Astrocyte (in vitro differentiated cells and primary cell): Measurements from ENCODE around the gene USP14. TPM values are rescaled to one million over a fixed set of nuclear protein-coding genes. Genes with fewer than 3 reads are reported as not detected.

ENCODE experiments used
- DNase-seq: peaks from one replicate; pipeline ENCODE4 v3.0.0-alpha.2; 2010; ENCODE audit warnings: low read depth
- FAIRE-seq: peaks from 2 replicates; lab custom pipeline; 2011; peaks lifted over from hg19 to GRCh38; lab: Jason Lieb, UNC
- H2AFZ ChIP-seq: 2 replicates; pipeline ENCODE4 v1.6.0; 2012; ENCODE audit warnings: low read depth, low read length, inconsistent platforms
- H3K27ac ChIP-seq: 2 replicates; pipeline ENCODE4 v1.5.1; 2011; ENCODE audit warnings: low read depth, low read length, inconsistent platforms
- H3K27me3 ChIP-seq: 2 replicates; pipeline ENCODE4 v1.6.0; 2011; ENCODE audit warnings: low read length, inconsistent platforms; ENCODE audit not compliant: insufficient read depth
- H3K36me3 ChIP-seq: 2 replicates; pipeline ENCODE4 v1.5.1; 2011; ENCODE audit warnings: low read length, inconsistent platforms; ENCODE audit not compliant: insufficient read depth
- H3K4me1 ChIP-seq: 2 replicates; pipeline ENCODE4 v1.5.1; 2011; ENCODE audit warnings: low read length, inconsistent platforms; ENCODE audit not compliant: insufficient read depth
- H3K4me2 ChIP-seq: 2 replicates; pipeline ENCODE4 v1.6.0; 2012; ENCODE audit warnings: low read length, inconsistent platforms
- H3K4me3 ChIP-seq: 2 replicates; pipeline ENCODE4 v1.5.1; 2011; ENCODE audit warnings: low read depth, mild to moderate bottlenecking, low read length, inconsistent platforms; ENCODE audit not compliant: insufficient read depth
- H3K79me2 ChIP-seq: 2 replicates; pipeline ENCODE4 v1.6.0; 2012; ENCODE audit warnings: mild to moderate bottlenecking, low read length, inconsistent platforms; ENCODE audit not compliant: insufficient read depth
- H3K9ac ChIP-seq: 2 replicates; pipeline ENCODE4 v1.6.0; 2012; ENCODE audit warnings: mild to moderate bottlenecking, low read length, inconsistent platforms
- H3K9me3 ChIP-seq: 2 replicates; pipeline ENCODE4 v1.5.1; 2012; ENCODE audit warnings: low read depth, mild to moderate bottlenecking, low read length, inconsistent platforms; ENCODE audit not compliant: insufficient read depth
- H4K20me1 ChIP-seq: 2 replicates; pipeline ENCODE4 v1.6.0; 2012; ENCODE audit warnings: low read length, inconsistent platforms; ENCODE audit not compliant: insufficient read depth
- H3K27ac Mint-ChIP-seq: one replicate; pipeline ENCODE4 v1.8.0; 2021; ENCODE audit warnings: mild to moderate bottlenecking, mixed read lengths; ENCODE audit not compliant: unreplicated experiment
- H3K27me3 Mint-ChIP-seq: one replicate; pipeline ENCODE4 v1.8.0; 2021; ENCODE audit warnings: low read depth, mixed read lengths; ENCODE audit not compliant: unreplicated experiment
- H3K36me3 Mint-ChIP-seq: one replicate; pipeline ENCODE4 v1.8.0; 2021; ENCODE audit warnings: low read depth, mixed read lengths; ENCODE audit not compliant: unreplicated experiment
- H3K4me1 Mint-ChIP-seq: one replicate; pipeline ENCODE4 v1.8.0; 2021; ENCODE audit warnings: low read depth, mixed read lengths; ENCODE audit not compliant: unreplicated experiment
- H3K4me3 Mint-ChIP-seq: one replicate; pipeline ENCODE4 v1.8.0; 2021; ENCODE audit warnings: mild to moderate bottlenecking, moderate library complexity, mixed read lengths; ENCODE audit not compliant: unreplicated experiment
- H3K9me3 Mint-ChIP-seq: one replicate; pipeline ENCODE4 v1.8.0; 2021; ENCODE audit warnings: mild to moderate bottlenecking, mixed read lengths; ENCODE audit not compliant: unreplicated experiment
- EZH2 ChIP-seq: IDR thresholded peaks from 2 replicates; pipeline ENCODE4 v1.6.1; 2012; ENCODE audit warnings: mild to moderate bottlenecking, low read length, inconsistent platforms; ENCODE audit not compliant: insufficient read depth
- total RNA-seq: library from RNA; stranded (reverse); gene quantifications from 2 replicates; pipeline ENCODE4 v1.2.1, GENCODE V29; 2021
- TF ChIP-seq, protein P1 (sequence below): IDR thresholded peaks from 2 replicates; pipeline ENCODE4 v1.5.1; 2011; ENCODE audit warnings: low read depth, mild to moderate bottlenecking, inconsistent platforms, low read length, moderate library complexity; ENCODE audit not compliant: insufficient read depth

USP14 gene
- total RNA-seq, 1 donor from 2014 or later, result 102 TPM

DNA sequence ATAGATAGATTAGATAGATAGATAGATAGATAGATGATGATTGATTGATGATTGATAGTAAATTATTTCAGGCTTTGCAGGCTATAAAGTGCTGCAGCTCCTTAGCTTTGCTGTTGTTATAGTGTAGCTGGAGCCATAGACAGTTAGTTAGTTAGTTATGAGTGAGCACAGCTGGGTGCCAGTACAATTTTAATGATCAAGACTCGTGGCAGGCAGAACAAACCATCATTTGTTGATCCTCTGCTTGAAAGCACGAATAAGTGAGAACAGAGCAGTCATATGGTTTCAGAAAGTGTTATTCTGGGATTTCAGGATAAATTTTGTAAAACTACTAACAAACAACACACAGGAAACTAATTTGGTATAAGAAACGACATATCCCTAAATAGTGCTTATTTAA, 55.6 kb downstream of the USP14 start:
- Histone ChIP-seq H4K20me1 (no peaks in the 10 kb centered on the region), H3K27ac (no peak overlapping the region), H3K36me3 (peaks cover 60% of the 10 kb centered on the region), H3K9me3 (no peaks in the 10 kb centered on the region), H3K9ac (no peak overlapping the region), H3K4me1 (no peaks in the 10 kb centered on the region), H2AFZ (no peak overlapping the region), H3K4me3 (no peak overlapping the region), H3K4me2 (no peak overlapping the region), H3K79me2 (peaks cover 3% of the 10 kb centered on the region), H3K27me3 (no peaks in the 10 kb centered on the region)
- H3K9me3 Mint-ChIP-seq, result no peaks in the 10 kb centered on the region
- TF ChIP-seq, protein P1, sequence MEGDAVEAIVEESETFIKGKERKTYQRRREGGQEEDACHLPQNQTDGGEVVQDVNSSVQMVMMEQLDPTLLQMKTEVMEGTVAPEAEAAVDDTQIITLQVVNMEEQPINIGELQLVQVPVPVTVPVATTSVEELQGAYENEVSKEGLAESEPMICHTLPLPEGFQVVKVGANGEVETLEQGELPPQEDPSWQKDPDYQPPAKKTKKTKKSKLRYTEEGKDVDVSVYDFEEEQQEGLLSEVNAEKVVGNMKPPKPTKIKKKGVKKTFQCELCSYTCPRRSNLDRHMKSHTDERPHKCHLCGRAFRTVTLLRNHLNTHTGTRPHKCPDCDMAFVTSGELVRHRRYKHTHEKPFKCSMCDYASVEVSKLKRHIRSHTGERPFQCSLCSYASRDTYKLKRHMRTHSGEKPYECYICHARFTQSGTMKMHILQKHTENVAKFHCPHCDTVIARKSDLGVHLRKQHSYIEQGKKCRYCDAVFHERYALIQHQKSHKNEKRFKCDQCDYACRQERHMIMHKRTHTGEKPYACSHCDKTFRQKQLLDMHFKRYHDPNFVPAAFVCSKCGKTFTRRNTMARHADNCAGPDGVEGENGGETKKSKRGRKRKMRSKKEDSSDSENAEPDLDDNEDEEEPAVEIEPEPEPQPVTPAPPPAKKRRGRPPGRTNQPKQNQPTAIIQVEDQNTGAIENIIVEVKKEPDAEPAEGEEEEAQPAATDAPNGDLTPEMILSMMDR, result no peak
- no peak for TF ChIP-seq EZH2
- no peaks in the 10 kb centered on the region for H3K27me3 Mint-ChIP-seq
- no peak overlapping the region for H3K4me3 Mint-ChIP-seq
- no peak for DNase-seq
- no peak overlapping the region for H3K27ac Mint-ChIP-seq
- H3K4me1 Mint-ChIP-seq, result peaks cover 18% of the 10 kb centered on the region
- peaks cover 4% of the 10 kb centered on the region for H3K36me3 Mint-ChIP-seq
- no peak for FAIRE-seq

DNA sequence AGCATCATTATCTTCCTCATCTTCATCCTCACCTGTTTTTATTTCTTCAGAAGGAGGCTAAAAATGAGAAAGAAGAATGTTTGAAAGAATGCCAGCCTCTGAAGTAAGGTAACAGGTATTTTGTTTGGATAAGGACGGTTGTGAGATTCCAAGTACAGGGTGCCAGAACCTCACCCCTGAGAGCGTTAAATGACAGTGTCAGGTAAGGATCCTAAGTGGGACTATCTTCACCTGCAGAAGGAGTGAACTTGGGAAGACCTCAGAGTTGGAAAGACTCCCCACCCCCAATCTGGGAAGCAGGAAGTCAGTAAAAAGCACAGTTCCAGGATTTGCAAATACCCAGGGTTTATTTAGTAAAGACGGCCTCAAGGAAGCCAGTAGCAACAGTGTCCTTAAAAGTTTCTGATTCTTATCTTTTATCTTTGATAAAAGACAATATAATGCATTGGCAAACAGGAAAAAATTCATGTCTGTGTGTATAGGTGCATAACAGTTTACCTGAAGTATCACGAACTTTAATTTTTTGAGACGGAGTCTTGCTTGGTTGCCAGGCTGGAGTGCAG, 57.2 kb downstream of the USP14 start:
- H4K20me1 ChIP-seq, result no peaks in the 10 kb centered on the region
- H3K27me3 ChIP-seq, result no peaks in the 10 kb centered on the region
- H3K4me1 Mint-ChIP-seq, result peaks cover 13% of the 10 kb centered on the region
- H3K9ac ChIP-seq, result no peak overlapping the region
- H3K4me3 ChIP-seq, result no peak overlapping the region
- peak overlapping the region; percentile 64 for H3K27ac Mint-ChIP-seq
- H2AFZ ChIP-seq, result no peak overlapping the region
- no peaks in the 10 kb centered on the region for H3K27me3 Mint-ChIP-seq
- DNase-seq, result no peak
- H3K79me2 ChIP-seq, result peaks cover 3% of the 10 kb centered on the region
- FAIRE-seq, result no peak
- H3K4me2 ChIP-seq, result no peak overlapping the region
- TF ChIP-seq, protein P1, result no peak
- TF ChIP-seq EZH2, result no peak
- H3K36me3 ChIP-seq, result peaks cover 58% of the 10 kb centered on the region
- no peak overlapping the region for H3K27ac ChIP-seq
- no peaks in the 10 kb centered on the region for H3K9me3 ChIP-seq
- H3K4me1 ChIP-seq, result no peaks in the 10 kb centered on the region
- H3K4me3 Mint-ChIP-seq, result no peak overlapping the region
- H3K9me3 Mint-ChIP-seq, result no peaks in the 10 kb centered on the region
- H3K36me3 Mint-ChIP-seq, result peaks cover 4% of the 10 kb centered on the region

DNA sequence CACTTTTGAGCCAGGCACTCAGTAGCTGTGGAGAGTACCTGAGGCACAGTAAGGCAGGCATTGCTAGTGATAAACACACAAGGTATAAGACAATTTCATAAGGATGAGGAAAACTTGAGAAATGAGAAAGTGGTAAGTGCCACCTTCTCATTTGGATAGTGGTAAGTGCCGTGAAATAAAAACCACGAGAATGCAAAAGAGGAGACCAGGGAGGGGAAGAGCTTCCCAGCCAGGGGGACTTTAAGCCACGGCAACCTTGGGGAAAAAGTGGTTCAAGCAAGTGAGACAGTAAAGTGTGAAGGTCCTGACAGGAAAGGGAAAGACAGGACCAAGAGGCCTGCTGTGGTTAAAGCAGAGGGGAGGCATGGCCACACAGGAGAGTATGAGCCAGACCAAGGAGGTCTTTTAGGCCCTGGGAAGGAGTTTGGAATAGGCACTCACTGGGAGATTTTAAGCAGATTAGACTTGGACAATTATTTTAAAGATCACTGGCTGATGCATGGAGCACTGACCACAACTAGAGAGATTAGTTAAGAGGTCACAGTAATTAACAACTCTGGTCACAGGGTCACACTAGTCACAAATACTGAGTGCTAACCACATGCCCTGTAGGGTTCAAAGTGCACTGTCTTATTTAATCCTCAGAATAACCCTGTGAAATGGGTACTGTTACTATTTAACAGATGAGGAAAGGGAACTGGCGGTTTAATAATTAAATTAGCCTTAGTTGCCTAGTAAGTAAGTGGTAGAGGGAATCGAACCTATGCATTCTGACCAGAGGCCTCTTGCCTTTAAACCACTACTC, 59.4 kb downstream of the USP14 start:
- Histone ChIP-seq H3K36me3 (peaks cover 48% of the 10 kb centered on the region), H3K4me3 (no peak overlapping the region), H3K4me1 (no peaks in the 10 kb centered on the region), H4K20me1 (no peaks in the 10 kb centered on the region), H3K9me3 (no peaks in the 10 kb centered on the region), H3K79me2 (peaks cover 3% of the 10 kb centered on the region), H3K27ac (no peak overlapping the region), H3K27me3 (no peaks in the 10 kb centered on the region), H3K4me2 (no peak overlapping the region), H2AFZ (no peak overlapping the region), H3K9ac (no peak overlapping the region)
- DNase-seq (no peak), FAIRE-seq (no peak)
- TF ChIP-seq EZH2, result no peak
- TF ChIP-seq, protein P1, result no peak
- H3K4me3 Mint-ChIP-seq, result no peak overlapping the region
- peaks cover 3% of the 10 kb centered on the region for H3K36me3 Mint-ChIP-seq
- H3K4me1 Mint-ChIP-seq, result peaks cover 10% of the 10 kb centered on the region
- peak overlapping the region; percentile 72 for H3K27ac Mint-ChIP-seq
- H3K27me3 Mint-ChIP-seq, result no peaks in the 10 kb centered on the region
- no peaks in the 10 kb centered on the region for H3K9me3 Mint-ChIP-seq
